ENCODE data around the gene NBR1.
"Not testable (repeated sequence)": the region's sequence is repeated elsewhere in the genome, so short reads cannot be mapped to it uniquely, and the experiment has no call there.

Gene NBR1

GRCh38 chr17:43211480-43212402 is 40.7 kb downstream of the NBR1 start, which contains the start of gene TMEM106A:
Gene TMEM106A (plus strand): TSS chr17:43211875. CDS start chr17:43213042, 1,167 bp downstream.
- peak in 5 of 10 donors; percentile 5 to 85 (median 19) for DNase-seq
- intact Hi-C loops (cut with DNase I), result no loop called here

DNA sequence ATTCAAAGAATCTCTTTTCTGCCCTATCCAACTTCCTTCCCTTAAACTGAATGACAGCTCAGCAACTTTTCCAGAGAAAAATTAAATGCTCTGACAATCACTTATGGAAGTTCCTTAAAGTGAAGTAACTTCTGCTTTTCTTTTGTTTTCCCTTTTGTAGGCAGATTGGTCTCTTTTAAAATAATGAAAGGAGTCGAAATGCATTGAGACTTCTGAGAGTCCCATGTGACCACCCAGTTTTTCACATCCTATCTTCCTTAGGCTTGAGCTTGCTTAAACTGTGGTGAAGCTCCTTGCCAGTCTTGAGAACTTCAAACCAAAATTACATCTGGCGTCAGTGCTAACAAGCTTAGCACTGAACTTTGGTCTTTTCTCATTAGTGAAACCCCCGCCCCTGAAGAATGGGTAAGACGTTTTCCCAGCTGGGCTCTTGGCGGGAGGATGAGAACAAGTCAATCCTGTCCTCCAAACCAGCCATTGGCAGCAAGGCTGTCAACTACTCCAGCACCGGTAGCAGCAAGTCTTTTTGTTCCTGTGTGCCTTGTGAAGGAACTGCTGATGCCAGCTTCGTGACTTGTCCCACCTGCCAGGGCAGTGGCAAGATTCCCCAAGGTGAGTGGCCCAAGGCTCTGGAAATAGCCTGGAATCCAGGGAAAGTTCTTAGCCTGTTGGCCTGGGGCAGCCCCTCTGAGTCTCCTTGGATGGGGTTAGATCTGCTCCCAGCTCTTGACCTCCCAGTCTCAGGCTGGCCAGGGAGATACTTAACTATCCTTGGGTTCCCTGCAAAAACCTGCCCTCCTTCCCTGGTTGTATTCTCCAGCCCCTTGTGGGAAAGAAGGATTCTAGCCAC is 41.9 kb downstream of the NBR1 start:
- intact Hi-C loops (cut with DNase I), result no loop called here

DNA sequence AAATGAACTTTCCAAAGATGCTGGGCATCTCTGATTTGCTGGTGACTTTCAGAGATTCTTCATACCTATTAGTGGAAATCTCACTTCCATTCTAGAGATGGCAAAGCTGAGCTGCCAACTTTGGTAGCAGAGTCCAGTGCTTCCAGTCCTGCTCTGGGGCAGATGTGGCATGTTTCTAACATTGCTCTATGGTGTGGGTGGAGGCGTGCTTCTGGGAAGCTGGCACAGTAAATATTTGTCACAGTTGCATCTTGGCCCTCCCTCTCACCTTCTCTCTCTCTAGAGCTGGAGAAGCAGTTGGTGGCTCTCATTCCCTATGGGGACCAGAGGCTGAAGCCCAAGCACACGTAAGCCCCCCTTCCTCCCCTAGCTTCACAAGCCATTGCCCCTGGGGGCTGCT is 42.5 kb downstream of the NBR1 start:
- DNase-seq, result no peak
- intact Hi-C loops (cut with DNase I), result no loop called here

More for the DNA sequence above, 41.9 kb downstream of the NBR1 start:
- DNase-seq, result no peak

GRCh38 chr17:43215341-43215740 is 44.3 kb downstream of the NBR1 start:
- no peak for DNase-seq
- intact Hi-C loops (cut with DNase I), result no loop called here

GRCh38 chr17:43216369-43216761 is 45.4 kb downstream of the NBR1 start:
- peak in 1 of 10 donors; percentile 39 for DNase-seq
- intact Hi-C loops (cut with DNase I), result no loop called here

- DNase-seq, result peak in 1 of 10 donors; percentile 35
- intact Hi-C loops (cut with DNase I), result no loop called here
Observed at GRCh38 chr17:43216762-43217613, 46.0 kb downstream of the NBR1 start.

DNA sequence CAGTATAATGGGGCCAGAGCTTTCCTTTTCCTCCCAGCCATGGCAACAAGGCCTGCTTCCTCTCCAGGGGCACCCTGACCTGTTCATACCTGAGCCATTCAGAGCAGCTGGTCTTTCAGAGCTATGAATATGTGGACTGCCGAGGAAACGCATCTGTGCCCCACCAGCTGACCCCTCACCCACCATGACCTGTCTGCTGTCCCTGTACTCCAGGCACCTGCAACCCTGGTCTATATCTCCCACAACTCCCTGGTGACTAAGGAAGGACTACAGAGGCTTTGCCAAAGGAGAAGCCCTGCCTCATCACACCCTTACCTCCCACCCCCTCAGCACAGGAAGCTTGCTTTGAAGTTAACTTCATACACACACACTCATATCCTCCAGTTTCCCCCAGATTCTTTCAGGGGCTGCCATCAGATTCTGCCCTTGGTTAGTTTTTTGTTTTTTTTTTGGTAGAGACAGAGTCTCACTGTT is 46.6 kb downstream of the NBR1 start:
- intact Hi-C loops (cut with DNase I), result no loop called here

DNA sequence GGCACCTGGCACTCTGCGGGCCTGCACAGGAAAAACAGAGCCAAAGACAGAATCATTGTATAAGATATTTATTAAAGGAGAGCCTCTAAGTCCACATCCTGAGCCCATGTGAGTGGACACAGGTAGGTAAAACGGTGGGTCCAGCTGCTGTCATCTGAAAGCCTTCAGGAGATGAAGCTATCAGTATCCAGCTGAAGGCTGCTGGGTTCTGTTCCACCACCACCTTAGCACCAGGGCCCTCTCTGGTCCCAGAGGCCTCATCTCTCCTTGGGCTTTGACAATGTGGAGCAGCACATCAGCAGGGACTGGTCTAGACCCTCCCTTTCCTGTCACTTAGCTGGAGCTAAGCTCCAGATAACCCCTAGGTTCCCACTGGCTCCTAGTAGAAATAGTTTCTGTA is 48.0 kb downstream of the NBR1 start:
- DNase-seq, result peak in 1 of 10 donors; percentile 50
- intact Hi-C loops (cut with DNase I), result no loop called here

More for the DNA sequence above, 46.6 kb downstream of the NBR1 start:
- DNase-seq, result no peak

GRCh38 chr17:43219746-43220380 is 48.8 kb downstream of the NBR1 start:
- intact Hi-C loops (cut with DNase I), result no loop called here

DNA sequence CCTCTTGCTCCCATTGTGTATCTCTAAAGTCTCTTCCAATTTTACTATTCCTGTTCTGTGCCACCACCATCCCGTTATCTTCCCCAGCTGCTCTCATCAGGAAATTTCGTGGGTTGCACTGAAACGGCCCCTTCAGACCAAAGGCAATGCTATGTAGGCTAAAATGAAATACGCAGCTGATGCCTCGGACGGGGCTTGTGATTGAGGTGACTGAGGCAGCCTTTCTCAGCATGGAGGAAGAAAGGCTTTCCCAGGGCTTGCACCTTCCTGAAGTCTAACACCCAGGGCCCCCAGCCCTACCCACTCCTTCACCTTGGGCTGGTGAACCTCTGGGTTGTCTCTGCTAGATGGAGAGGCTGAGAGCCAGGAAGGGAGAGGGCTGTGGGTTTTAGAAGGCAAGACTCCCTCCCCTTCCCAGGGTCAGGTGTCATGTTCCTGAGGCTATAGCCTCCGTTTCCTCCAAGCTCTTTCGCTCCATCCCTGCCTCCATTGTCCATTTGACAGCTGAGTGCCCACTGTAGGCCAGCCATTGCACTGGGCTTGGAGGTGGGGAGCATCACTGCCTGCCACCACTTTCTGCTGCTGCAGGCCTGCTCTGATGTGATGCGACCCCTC is 49.6 kb downstream of the NBR1 start:
- intact Hi-C loops (cut with DNase I), result no loop called here
- DNase-seq, result peak in 1 of 10 donors; percentile 19

More at GRCh38 chr17:43219746-43220380, 48.8 kb downstream of the NBR1 start:
- DNase-seq, result peak in 1 of 10 donors; percentile 11

- intact Hi-C loops (cut with DNase I), result no loop called here
- DNase-seq, result no peak
Observed at GRCh38 chr17:43224146-43224705, 53.2 kb downstream of the NBR1 start.

GRCh38 chr17:43226393-43226792 is 55.4 kb downstream of the NBR1 start:
- no peak for DNase-seq
- intact Hi-C loops (cut with DNase I), result no loop called here

GRCh38 chr17:43228020-43228782 is 57.2 kb downstream of the NBR1 start, which contains the start of gene CCDC200:
Gene CCDC200 (minus strand): TSS chr17:43228623. CDS start chr17:43228554, 69 bp downstream.
- intact Hi-C loops (cut with DNase I), result not testable (repeated sequence)

DNA sequence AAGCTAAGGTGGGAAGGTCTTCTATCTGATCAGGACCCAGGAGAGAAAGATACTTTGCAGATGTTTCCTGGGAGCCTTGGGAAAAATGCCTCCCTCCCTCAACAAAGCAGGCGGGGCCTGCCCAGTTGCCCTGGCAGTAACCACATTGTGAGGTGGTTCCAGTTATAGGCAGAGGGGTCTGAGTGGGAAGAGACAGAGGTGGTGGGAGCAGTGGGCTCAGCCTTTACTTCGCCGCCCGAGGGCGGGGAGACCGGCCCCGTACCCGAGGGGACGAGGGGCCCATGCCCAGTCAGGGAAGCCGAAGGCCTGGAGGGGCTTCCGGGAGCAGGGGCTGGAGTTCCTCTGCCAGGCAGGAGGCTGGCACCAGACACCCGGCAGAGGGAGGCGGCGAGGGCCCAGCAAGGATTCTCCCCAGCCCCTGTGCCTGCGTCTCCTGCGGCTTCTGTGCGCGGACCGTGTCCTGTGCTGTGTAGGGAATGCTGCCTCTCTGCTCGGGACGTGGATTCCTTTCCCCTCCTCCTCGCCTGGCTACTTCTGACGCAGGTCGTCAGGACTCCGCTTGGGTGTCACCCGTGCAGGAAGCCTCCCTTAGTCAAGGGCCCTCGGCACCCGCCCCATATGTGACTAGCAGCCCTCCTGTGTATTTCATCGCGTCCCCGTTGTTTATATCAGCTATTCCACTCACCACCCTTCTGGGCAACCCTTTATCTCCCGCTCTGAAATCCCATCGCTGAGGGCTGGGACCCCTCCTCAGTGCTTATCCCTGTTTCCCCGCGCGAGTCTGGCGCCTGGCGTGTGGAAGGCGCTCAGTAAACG is 60.4 kb downstream of the NBR1 start:
- intact Hi-C loops (cut with DNase I), result not testable (repeated sequence)
- DNase-seq, result peak in 1 of 10 donors; percentile 51

More at GRCh38 chr17:43228020-43228782, 57.2 kb downstream of the NBR1 start, which contains the start of gene CCDC200:
- not testable (repeated sequence) for DNase-seq

GRCh38 chr17:43232021-43232699 is 61.1 kb downstream of the NBR1 start:
- peak in 8 of 10 donors; percentile 23 to 95 (median 40) for DNase-seq
- intact Hi-C loops (cut with DNase I), result not testable (repeated sequence)

DNA sequence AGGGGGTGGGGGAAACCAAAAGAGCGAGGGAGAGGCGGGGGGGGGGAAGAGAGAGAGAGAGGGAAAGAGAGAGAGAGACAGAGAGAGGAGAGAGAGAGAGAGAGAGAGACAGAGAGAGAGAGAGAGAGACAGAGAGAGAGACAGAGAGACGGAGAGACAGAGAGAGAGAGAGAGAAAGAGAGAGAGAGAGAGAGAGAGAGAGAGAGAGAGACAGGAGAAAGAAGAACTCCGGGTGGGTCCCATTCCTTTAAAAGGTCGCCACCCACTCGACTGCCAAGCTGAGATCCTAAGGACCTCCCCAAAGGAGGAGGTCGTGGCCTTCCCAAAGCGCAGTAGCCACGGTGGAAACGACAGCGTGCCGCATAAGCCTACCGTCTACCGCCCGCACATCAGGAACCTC is 62.2 kb downstream of the NBR1 start:
- DNase-seq; intact Hi-C loops (cut with DNase I): not testable (repeated sequence)
